Lung (tissue), 12 donors: Measurements from ENCODE around the gene TTC9B. TPM values are rescaled to one million over a fixed set of nuclear protein-coding genes. Genes with fewer than 3 reads are reported as not detected.

Experiments used
- ATAC-seq: fragments of 200-7000 bp; cut with Tn5 transposase; one replicate; pipeline ENCODE4 v1.9.1; 2020; ENCODE audit warnings: moderate number of reproducible peaks; ENCODE audit not compliant: insufficient read depth, low FRiP score
- DNase-seq, 3 donors: peaks; one replicate each; pipeline ENCODE4 v3.0.0-alpha.2; 2013 to 2017
- H3K27ac ChIP-seq, 2 donors: one replicate each; pipeline ENCODE4 v1.5.1; 2013; ENCODE audit warnings: mild to moderate bottlenecking in 2 of 2, moderate library complexity in 2 of 2, control low read depth in 1 of 2, inconsistent platforms in 1 of 2, low read depth in 1 of 2, low read length in 1 of 2
- H3K27me3 ChIP-seq, 3 donors: one replicate each; pipeline ENCODE4 v1.5.1; 2013; ENCODE audit warnings: low read length in 2 of 3; ENCODE audit not compliant: control insufficient read depth in 3 of 3, insufficient read depth in 3 of 3
- H3K36me3 ChIP-seq, 4 donors: one replicate each; pipeline ENCODE4 v1.5.1; 2013; ENCODE audit warnings: low read length in 4 of 4, mild to moderate bottlenecking in 1 of 4, moderate library complexity in 1 of 4; ENCODE audit not compliant: control insufficient read depth in 4 of 4, insufficient read depth in 4 of 4
- H3K4me1 ChIP-seq, 5 donors: one replicate each; pipeline ENCODE4 v1.5.1; 2013; ENCODE audit warnings: low read length in 5 of 5, mild to moderate bottlenecking in 2 of 5, moderate library complexity in 1 of 5; ENCODE audit not compliant: control insufficient read depth in 5 of 5, insufficient read depth in 5 of 5
- H3K4me3 ChIP-seq: one replicate; pipeline ENCODE4 v1.5.1; 2013; ENCODE audit warnings: mild to moderate bottlenecking, control low read depth, moderate library complexity
- H3K9ac ChIP-seq, 2 donors: one replicate each; pipeline ENCODE4 v1.5.1; 2013; ENCODE audit warnings: low read length in 2 of 2, control low read depth in 1 of 2; ENCODE audit not compliant: insufficient read depth in 1 of 2
- H3K9me3 ChIP-seq, 4 donors: one replicate each; pipeline ENCODE4 v1.5.1; 2013; ENCODE audit warnings: low read length in 3 of 4, mild to moderate bottlenecking in 1 of 4, moderate library complexity in 1 of 4; ENCODE audit not compliant: control insufficient read depth in 4 of 4, insufficient read depth in 3 of 4
- WGBS, 2 donors: extraction: QIAGEN DNeasy Blood & Tissue Kit; methylation state at CpG; one replicate each; pipeline ENCODE4 v1.1.7; 2013; 5-methylcytosine and 5-hydroxymethylcytosine counted together
- polyA plus RNA-seq, 2 donors: library from polyadenylated mRNA; stranded (reverse); fragments of 200-250 nt; gene quantifications; one replicate each; pipeline ENCODE4 v1.2.1, GENCODE V29; 2013
- total RNA-seq, 2 donors: library from RNA; depleted of rRNA in 1 of 2; stranded (reverse); fragments of >200 nt in 1 of 2; gene quantifications; one replicate each; pipeline ENCODE4 v1.2.1, GENCODE V29; 2014 to 2021
- TF ChIP-seq, protein P1 (sequence below): IDR thresholded peaks from 2 replicates; pipeline ENCODE4 v1.5.1; 2012; ENCODE audit warnings: mild to moderate bottlenecking; ENCODE audit errors: control extremely low read depth, extremely low read depth
- donor health status: control.
- donor health status: control.
- donor health status: Bipolar disorder and iron deficiency.
- donor health status: healthy.
- donor health status: DM: yes; HTN: yes; CAD: no.

TTC9B gene
- total and polyA plus RNA-seq, 4 donors, result not detected

DNA sequence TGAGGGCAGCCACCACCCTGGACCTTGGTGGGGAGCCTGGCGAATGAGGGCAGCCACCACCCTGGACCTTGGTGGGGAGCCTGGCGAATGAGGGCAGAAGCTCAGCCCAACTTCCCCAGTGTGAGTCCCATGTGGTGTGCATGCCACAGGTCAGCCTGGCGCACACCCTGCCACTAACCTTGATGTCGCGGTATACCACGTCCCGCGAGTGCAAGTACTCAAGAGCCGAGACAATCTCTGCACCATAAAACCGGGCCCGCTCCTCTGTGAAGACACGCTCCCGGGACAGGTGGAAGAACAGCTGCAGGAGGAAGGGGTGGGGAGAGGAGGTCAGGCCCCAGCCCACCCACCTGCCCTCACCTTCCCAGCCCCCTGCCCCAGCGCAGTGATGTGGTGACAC, 19.6 kb upstream of the TTC9B start:
- H3K36me3 ChIP-seq, result peaks cover 5 to 79% (median 36%) of the 10 kb centered on the region in 4 donors

DNA sequence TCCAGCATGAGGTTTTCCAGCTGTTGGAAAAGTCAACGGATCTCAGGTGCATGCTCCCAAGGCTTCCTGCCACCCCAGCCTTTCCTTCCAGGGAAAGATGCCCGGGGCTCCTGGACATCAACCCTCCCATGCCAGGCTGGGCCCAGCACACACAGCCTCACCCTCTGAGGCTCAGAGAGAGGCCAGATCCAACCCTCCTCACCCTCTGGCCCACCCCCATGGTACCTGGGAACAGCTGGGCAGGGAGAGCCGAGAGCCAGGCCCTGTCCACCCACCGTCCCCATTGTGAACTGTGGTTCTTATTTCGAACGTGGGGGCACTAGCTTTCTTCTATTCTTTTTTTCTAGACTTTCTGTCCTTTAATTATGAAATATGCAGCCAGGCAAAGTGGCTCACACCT, 18.2 kb upstream of the TTC9B start:
- Histone ChIP-seq H3K27me3 (no peaks in the 10 kb centered on the region), H3K4me1 (peaks cover 0 to 14% (median 10%) of the 10 kb centered on the region in 5 donors), H3K36me3 (peaks cover 5 to 68% (median 36%) of the 10 kb centered on the region in 4 donors), H3K27ac (no peak overlapping the region), H3K9ac (no peak overlapping the region), H3K4me3 (no peak overlapping the region), H3K9me3 (no peaks in the 10 kb centered on the region)
- DNase-seq (no peak), ATAC-seq (no peak)
- WGBS, 2 donors, result 94 to 95% methylated on average over 6 of the region's 6 CpGs
- TF ChIP-seq, protein P1, sequence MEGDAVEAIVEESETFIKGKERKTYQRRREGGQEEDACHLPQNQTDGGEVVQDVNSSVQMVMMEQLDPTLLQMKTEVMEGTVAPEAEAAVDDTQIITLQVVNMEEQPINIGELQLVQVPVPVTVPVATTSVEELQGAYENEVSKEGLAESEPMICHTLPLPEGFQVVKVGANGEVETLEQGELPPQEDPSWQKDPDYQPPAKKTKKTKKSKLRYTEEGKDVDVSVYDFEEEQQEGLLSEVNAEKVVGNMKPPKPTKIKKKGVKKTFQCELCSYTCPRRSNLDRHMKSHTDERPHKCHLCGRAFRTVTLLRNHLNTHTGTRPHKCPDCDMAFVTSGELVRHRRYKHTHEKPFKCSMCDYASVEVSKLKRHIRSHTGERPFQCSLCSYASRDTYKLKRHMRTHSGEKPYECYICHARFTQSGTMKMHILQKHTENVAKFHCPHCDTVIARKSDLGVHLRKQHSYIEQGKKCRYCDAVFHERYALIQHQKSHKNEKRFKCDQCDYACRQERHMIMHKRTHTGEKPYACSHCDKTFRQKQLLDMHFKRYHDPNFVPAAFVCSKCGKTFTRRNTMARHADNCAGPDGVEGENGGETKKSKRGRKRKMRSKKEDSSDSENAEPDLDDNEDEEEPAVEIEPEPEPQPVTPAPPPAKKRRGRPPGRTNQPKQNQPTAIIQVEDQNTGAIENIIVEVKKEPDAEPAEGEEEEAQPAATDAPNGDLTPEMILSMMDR, result no peak

More for the DNA sequence above, 19.6 kb upstream of the TTC9B start:
- WGBS, 2 donors, result 97 to 98% methylated on average over 14 of the region's 14 CpGs
- DNase-seq, result no peak
- no peaks in the 10 kb centered on the region for H3K9me3 ChIP-seq
- H3K4me1 ChIP-seq, result peaks cover under 1 to 11% (median 8%) of the 10 kb centered on the region in 5 donors
- H3K4me3 ChIP-seq, result no peak overlapping the region
- TF ChIP-seq, protein P1, result no peak
- ATAC-seq, result no peak
- no peak overlapping the region for H3K9ac ChIP-seq
- no peak overlapping the region for H3K27ac ChIP-seq
- no peaks in the 10 kb centered on the region for H3K27me3 ChIP-seq

DNA sequence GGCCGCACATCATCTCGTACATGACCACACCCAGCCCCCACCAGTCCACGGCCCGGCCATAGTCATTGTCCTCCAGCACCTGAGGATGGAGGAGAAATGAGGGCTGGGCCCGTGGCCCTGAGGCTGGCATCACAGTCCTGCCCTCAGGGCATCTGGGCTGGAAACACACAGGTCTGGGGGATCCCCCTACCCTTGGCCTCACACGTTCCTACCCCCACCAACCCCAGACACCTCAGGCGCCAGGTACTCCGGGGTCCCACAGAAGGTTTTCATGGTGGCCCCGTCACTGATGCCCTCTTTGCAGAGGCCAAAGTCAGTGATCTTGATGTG, 17.8 kb upstream of the TTC9B start:
- Histone ChIP-seq H3K4me1 (peaks cover 0 to 15% (median 11%) of the 10 kb centered on the region in 5 donors), H3K27me3 (no peaks in the 10 kb centered on the region), H3K9ac (no peak overlapping the region), H3K9me3 (no peaks in the 10 kb centered on the region), H3K4me3 (no peak overlapping the region), H3K36me3 (peaks cover 5 to 67% (median 33%) of the 10 kb centered on the region in 4 donors), H3K27ac (no peak overlapping the region)
- DNase-seq, result no peak
- no peak for ATAC-seq
- TF ChIP-seq, protein P1, result no peak
- 95 to 96% methylated on average over 9 of the region's 9 CpGs for WGBS, 2 donors

DNA sequence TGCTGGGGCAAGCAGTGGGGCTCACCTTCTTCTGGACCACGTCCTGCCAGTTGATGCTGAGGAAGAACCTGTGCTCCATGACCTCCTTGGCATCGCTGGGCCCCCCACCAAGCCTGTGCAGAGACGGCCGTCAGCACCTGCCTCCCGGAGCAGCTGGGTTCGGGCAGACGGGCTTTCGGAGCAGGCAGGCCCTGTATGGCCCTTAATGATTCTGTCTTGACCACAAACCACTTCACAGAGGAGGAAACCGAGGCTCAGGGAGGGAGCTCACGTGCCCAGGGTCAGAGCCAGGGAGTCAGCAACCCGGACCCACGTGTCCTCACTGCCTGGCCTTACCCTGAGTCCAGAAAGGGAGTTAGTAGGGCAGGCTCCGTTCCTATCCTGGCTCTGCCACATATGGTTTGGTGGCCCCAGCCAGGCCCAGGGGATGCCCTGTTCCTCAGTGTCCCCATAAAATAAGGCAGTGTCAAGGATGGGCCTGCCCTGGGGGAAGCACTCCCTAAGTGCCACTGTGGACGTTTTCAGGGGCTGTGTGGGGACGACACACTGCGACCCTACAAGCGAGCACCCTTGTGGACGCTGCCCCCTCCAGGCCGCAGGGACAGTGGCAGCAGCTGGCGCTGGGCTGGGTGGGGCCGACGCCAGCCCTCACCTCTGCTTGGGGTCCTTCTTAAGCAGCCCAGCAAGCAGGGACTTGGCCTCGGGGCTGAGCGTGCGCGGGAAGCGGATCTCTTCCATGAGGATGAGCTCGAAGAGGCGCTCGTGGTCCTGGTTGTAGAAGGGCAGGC, 17.2 kb upstream of the TTC9B start:
- WGBS, 2 donors, result 90 to 93% methylated on average over 30 of the region's 30 CpGs
- no peak for ATAC-seq
- peaks cover 5 to 64% (median 31%) of the 10 kb centered on the region in 4 donors for H3K36me3 ChIP-seq
- TF ChIP-seq, protein P1, result no peak
- DNase-seq, result no peak
- no peak overlapping the region for H3K9ac ChIP-seq
- no peaks in the 10 kb centered on the region for H3K9me3 ChIP-seq
- H3K4me3 ChIP-seq, result no peak overlapping the region
- H3K4me1 ChIP-seq, result peaks cover 0 to 15% (median 11%) of the 10 kb centered on the region in 5 donors
- H3K27ac ChIP-seq, result no peak overlapping the region
- H3K27me3 ChIP-seq, result no peaks in the 10 kb centered on the region
